ENCODE measurements around the gene REXO4.

Gene REXO4

GRCh38 chr9:133443982-133444381, 26.2 kb upstream of the REXO4 start:
- no peak for DNase-seq
- no peak for TF ChIP-seq CTCF (IDR thresholded peaks at IDR 0.05)
- H3K9me3 Mint-ChIP-seq = no peaks in the 10 kb centered on the region
- H3K27me3 Mint-ChIP-seq (ENCODE audit: low read depth, poor library complexity) = peaks cover 9% of the 10 kb centered on the region
- no peak overlapping the region for H3K4me3 Mint-ChIP-seq
- peaks cover 18% of the 10 kb centered on the region for H3K4me1 Mint-ChIP-seq
- H3K36me3 Mint-ChIP-seq (ENCODE audit: low read depth) = no peaks in the 10 kb centered on the region
- H3K27ac Mint-ChIP-seq = no peak overlapping the region

GRCh38 chr9:133443248-133443647, 25.4 kb upstream of the REXO4 start:
- H3K36me3 Mint-ChIP-seq (ENCODE audit: low read depth) = no peaks in the 10 kb centered on the region
- no peak overlapping the region for H3K27ac Mint-ChIP-seq
- H3K9me3 Mint-ChIP-seq = no peaks in the 10 kb centered on the region
- DNase-seq = no peak
- H3K27me3 Mint-ChIP-seq (ENCODE audit: low read depth, poor library complexity) = peaks cover 9% of the 10 kb centered on the region
- no peak for TF ChIP-seq CTCF (IDR thresholded peaks at IDR 0.05)
- H3K4me1 Mint-ChIP-seq = peaks cover 18% of the 10 kb centered on the region
- no peak overlapping the region for H3K4me3 Mint-ChIP-seq

GRCh38 chr9:133441571-133441970, 23.8 kb upstream of the REXO4 start:
- no peaks in the 10 kb centered on the region for H3K9me3 Mint-ChIP-seq
- no peak for TF ChIP-seq CTCF (IDR thresholded peaks at IDR 0.05)
- H3K4me3 Mint-ChIP-seq = no peak overlapping the region
- H3K27me3 Mint-ChIP-seq (ENCODE audit: low read depth, poor library complexity) = peaks cover 9% of the 10 kb centered on the region
- no peak overlapping the region for H3K27ac Mint-ChIP-seq
- no peaks in the 10 kb centered on the region for H3K36me3 Mint-ChIP-seq (ENCODE audit: low read depth)
- H3K4me1 Mint-ChIP-seq = peaks cover 18% of the 10 kb centered on the region
- no peak for DNase-seq

- Mint-ChIP-seq H3K36me3 (ENCODE audit: low read depth) (no peaks in the 10 kb centered on the region), H3K9me3 (no peaks in the 10 kb centered on the region), H3K4me3 (no peak overlapping the region), H3K27me3 (ENCODE audit: low read depth, poor library complexity) (peaks cover 6% of the 10 kb centered on the region), H3K27ac (no peak overlapping the region), H3K4me1 (peaks cover 12% of the 10 kb centered on the region)
- no peak for DNase-seq
- no peak for TF ChIP-seq CTCF (IDR thresholded peaks at IDR 0.05)
These were observed 23.1 kb upstream of the REXO4 start for GRCh38 chr9:133440874-133441273.

GRCh38 chr9:133439337-133439736, 21.5 kb upstream of the REXO4 start:
- no peak overlapping the region for H3K27ac Mint-ChIP-seq
- H3K4me1 Mint-ChIP-seq = peaks cover 12% of the 10 kb centered on the region
- no peak for TF ChIP-seq CTCF (IDR thresholded peaks at IDR 0.05)
- peaks cover 3% of the 10 kb centered on the region for H3K27me3 Mint-ChIP-seq (ENCODE audit: low read depth, poor library complexity)
- no peak overlapping the region for H3K4me3 Mint-ChIP-seq
- no peak for DNase-seq
- H3K36me3 Mint-ChIP-seq (ENCODE audit: low read depth) = no peaks in the 10 kb centered on the region
- H3K9me3 Mint-ChIP-seq = no peaks in the 10 kb centered on the region

DNA sequence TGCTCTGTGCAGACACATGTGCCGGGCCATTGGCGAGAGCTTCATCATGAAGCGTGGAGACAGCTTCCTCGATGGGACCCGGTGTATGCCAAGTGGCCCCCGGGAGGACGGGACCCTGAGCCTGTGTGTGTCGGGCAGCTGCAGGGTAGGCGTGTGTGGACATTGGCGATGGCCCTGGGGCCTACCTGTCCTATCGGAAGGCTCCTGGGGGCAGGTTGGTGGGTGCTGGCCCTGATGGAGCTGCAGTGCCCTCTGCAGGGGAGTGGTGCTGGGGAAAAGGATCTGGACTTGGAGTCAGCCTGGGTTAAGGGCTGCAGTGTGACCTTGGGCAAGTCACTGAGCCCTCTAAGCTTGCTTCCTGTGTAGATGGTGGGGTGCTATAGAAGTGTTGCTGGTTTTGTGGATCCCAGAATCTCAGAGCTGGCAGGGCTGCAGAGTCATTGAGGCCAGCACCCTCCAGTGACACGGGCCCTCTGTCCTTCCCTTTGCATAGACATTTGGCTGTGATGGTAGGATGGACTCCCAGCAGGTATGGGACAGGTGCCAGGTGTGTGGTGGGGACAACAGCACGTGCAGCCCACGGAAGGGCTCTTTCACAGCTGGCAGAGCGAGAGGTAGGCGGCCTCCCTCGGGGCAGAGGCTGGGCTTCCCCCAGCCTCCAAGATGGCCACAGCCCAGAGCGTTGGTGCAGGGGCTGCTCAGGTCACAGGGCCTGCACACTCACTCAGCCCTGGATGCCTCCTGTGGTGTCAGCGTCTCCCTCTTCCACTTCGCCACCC, 20.1 kb upstream of the REXO4 start:
- no peak for TF ChIP-seq CTCF (IDR thresholded peaks at IDR 0.05)
- Mint-ChIP-seq H3K9me3 (no peaks in the 10 kb centered on the region), H3K27ac (no peak overlapping the region), H3K36me3 (ENCODE audit: low read depth) (no peaks in the 10 kb centered on the region), H3K4me3 (no peak overlapping the region), H3K4me1 (peaks cover 8% of the 10 kb centered on the region), H3K27me3 (ENCODE audit: low read depth, poor library complexity) (peaks cover 3% of the 10 kb centered on the region)
- DNase-seq = no peak

All from nephron progenitor cell (in vitro differentiated cells).